Thyroid gland (tissue), 4 donors: Measurements from ENCODE around the gene TICAM2.

Source experiments
- CTCF ChIP-seq, 6 experiments: fragments of 200-600 bp in 3 of 6; fragments of 450-650 bp in 3 of 6; sonication (generic) in 3 of 6; IDR thresholded peaks; one replicate each; pipeline ENCODE4 v1.5.1; 2016 to 2019; ENCODE audit warnings: antibody characterized with exemption in 6 of 6, mild to moderate bottlenecking in 2 of 6, inconsistent platforms in 1 of 6, moderate library complexity in 1 of 6
- POLR2A ChIP-seq, 2 donors: fragments of 450-650 bp; IDR thresholded peaks; one replicate each; pipeline ENCODE4 v1.6.1; 2017; ENCODE audit warnings: antibody characterized with exemption in 2 of 2, mild to moderate bottlenecking in 2 of 2, moderate library complexity in 1 of 2

GRCh38 chr5:115557667-115558387 lies 44.5 kb downstream of the TICAM2 start:
- TF ChIP-seq CTCF (IDR thresholded peaks at IDR 0.05) (no peak), POLR2A (IDR thresholded peaks at IDR 0.05) (no peak)
